GM12801 (cell line): ENCODE results near the gene PYGB.

Experiments used
- TF ChIP-seq, protein P1 (sequence below): IDR thresholded peaks from one replicate; pipeline ENCODE4 v1.5.1; 2011; ENCODE audit warnings: control low read depth; ENCODE audit not compliant: insufficient read length; ENCODE audit errors: extremely low read depth

PYGB gene

DNA sequence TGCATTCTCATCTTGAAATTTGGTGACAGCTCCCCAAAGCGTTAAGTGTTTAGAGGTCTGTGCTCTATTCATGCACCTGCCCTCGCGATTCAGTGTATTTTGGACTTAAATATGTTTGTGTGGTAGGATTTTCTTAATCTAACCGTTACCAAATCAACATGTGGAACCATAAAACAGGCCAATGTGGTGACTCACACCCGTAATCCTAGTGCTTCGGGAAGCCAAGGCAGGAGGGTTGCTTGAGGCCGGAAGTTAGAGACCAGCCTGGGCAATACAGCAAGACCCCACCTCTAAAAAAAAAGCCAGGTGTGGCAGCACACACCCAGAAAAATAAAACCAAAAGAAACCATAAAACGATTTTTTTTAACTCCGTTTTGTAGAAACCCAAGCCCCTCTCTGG lies 31.5 kb downstream of the PYGB start:
- TF ChIP-seq, protein P1, sequence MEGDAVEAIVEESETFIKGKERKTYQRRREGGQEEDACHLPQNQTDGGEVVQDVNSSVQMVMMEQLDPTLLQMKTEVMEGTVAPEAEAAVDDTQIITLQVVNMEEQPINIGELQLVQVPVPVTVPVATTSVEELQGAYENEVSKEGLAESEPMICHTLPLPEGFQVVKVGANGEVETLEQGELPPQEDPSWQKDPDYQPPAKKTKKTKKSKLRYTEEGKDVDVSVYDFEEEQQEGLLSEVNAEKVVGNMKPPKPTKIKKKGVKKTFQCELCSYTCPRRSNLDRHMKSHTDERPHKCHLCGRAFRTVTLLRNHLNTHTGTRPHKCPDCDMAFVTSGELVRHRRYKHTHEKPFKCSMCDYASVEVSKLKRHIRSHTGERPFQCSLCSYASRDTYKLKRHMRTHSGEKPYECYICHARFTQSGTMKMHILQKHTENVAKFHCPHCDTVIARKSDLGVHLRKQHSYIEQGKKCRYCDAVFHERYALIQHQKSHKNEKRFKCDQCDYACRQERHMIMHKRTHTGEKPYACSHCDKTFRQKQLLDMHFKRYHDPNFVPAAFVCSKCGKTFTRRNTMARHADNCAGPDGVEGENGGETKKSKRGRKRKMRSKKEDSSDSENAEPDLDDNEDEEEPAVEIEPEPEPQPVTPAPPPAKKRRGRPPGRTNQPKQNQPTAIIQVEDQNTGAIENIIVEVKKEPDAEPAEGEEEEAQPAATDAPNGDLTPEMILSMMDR = no peak

DNA sequence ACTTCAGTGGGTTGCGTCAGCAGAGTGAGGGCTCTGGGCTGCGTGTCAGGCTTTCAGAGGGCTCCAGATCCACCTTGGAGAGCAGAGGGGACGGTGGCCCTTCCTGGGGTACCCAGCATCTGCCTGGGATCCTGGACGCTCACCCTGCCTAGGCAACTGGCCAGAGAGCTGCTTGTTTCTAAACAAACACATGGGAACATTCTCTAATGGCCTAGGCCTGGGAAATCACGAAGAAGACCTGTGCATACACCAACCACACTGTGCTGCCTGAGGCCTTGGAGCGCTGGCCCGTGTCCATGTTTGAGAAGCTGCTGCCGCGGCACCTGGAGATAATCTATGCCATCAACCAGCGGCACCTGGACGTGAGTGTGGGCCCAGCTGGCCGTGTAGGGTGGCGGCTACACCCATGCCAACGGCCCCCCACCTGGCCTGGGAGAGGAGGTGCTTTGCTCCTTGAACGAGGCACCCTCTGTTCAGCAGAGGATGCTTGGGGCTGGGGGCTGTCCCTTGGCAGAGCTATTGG lies 32.2 kb downstream of the PYGB start:
- TF ChIP-seq, protein P1 = no peak

DNA sequence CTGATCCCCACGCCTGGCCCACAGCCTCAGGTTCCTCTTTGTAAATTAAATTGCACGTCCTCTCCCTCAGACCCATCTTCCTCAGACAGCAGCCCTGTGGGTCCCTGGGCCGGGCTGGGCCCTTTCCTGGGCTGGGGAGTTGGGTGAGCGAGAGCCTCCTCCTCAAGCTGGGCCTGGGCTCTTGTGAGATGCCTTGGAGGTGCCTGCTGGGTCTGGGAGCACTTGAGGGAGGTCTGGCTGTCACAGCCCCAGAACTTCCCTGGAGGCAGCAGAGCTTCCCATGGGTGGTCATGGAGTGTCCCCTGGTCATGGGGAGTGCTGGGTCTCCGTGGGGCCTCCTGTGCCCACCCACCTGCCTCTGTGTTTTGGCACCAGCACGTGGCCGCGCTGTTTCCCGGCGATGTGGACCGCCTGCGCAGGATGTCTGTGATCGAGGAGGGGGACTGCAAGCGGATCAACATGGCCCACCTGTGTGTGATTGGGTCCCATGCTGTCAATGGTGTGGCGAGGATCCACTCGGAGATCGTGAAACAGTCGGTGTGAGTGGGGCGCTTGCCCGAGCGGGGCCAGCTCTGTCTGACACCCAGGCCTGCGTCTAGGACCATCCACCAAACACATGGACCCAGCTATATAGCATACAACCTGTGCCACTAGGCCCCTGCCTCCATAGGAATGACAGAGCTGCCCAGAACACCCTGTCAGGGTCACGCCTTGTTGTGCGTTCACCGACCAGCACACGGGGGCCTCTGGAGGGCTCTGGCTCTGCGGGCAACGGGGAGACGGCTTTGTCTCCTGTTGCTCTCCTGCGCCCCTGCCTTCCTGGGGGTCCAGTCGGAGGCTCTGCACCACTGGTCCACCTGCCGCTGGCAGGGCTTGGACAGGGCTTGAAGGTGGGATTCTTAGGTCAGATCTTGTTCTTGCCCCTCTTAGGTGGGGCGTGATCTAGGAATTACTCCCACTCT lies 33.0 kb downstream of the PYGB start:
- TF ChIP-seq, protein P1 = no peak

DNA sequence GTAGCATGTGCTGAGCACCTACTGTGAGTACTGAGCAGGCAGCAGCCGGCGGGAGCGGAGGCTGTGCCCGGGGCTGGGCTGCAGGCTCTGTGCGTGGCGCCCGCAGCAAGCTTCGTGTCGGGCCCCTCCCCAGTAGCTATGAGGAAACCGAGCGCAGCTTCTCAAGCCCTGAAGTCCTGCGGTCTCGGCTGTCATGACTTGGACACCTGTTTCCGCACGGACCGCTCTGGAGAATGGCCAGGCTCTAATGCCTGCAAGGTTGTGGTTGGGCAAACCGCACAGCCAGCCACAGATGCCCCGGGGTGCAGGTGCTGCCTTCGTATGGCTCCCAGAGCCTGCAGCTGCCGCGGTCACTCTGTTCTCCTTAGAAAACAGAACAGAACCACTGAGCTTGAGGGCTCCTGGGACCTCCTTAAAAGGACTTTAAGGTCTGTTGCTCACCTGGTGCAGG lies 33.7 kb downstream of the PYGB start:
- TF ChIP-seq, protein P1 = no peak

DNA sequence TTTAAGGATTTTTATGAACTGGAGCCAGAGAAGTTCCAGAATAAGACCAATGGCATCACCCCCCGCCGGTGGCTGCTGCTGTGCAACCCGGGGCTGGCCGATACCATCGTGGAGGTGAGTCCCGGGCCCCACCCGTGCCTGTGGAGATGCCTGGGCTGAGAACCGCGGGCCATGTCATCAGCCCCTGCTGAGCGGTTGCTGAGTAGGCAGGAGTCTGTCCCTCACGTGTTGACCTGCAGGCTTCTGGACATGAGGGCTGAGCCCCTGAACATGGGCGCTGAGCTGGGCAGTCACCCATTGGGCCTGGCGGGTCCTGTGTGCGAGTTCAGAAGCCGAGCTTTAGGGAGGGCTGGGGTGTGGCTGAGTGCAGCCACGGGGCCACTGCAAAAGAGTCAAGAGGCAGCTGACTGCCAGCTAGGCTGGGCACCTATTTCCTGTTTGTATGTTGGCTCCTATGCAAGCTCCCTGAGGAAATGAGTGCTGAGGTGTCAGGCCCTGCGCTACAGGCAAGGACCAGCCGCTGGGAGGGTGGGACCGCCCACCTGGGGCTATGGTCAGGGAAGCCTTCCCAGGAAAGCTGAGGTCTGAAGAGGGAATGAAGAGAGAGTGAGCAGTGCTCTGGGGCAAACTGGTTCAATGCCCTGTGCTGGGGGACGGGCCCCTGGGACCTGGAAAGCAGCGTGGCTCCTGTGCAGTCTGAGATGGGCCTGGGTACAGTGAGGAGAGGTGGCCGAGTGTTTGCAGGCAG lies 34.3 kb downstream of the PYGB start:
- TF ChIP-seq, protein P1 = no peak

DNA sequence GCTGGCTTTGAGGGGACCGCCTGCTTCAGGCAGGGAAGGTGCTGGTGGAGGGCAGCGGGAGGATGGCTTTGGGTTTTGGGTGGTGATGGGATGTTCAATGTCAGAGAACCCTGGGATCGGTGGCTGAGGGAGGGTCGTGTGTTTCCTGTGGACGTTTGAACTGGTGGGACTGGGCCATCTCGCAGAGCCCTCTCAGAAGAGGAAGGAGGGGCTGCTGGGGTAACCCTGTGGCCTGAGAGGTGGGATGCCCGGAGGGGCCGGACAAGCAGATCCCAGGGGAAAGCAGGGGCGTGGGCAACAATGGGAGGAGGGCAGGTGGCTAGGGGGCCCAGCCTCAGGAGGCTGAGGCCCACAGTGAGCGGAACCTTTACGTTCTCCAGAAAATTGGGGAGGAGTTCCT lies 34.9 kb downstream of the PYGB start:
- TF ChIP-seq, protein P1 = no peak
